NCI-H748 treated with DMSO at 0.1 percent for 48 hours (cell line): ENCODE measurements around the gene GSDME.

ENCODE experiments used
- DNase-seq: peaks from one replicate; lab custom pipeline; 2025; lab: John Stamatoyannopoulos, UW

The GSDME gene

DNA sequence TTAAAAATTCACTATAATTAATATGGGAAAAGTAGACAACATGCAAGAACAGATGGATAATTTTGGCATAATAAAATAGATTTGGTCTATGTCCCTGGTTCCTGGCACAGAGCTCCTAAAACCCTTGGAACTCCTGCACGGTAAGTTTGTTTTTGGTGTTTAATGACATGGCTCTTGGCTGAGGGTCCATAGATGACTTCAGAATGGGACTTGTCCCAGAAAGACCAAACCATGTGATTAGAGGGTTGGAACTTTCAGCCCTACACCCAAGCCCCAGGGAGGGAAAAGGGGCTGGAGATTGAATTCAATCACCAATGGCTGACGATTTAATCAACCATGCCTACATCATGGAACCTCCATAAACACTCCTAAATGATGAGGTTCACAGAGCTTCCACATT lies 12.6 kb upstream of the GSDME start:
- DNase-seq = no peak

- DNase-seq = no peak
These were observed 12.0 kb upstream of the GSDME start for GRCh38 chr7:24769014-24769830.

DNA sequence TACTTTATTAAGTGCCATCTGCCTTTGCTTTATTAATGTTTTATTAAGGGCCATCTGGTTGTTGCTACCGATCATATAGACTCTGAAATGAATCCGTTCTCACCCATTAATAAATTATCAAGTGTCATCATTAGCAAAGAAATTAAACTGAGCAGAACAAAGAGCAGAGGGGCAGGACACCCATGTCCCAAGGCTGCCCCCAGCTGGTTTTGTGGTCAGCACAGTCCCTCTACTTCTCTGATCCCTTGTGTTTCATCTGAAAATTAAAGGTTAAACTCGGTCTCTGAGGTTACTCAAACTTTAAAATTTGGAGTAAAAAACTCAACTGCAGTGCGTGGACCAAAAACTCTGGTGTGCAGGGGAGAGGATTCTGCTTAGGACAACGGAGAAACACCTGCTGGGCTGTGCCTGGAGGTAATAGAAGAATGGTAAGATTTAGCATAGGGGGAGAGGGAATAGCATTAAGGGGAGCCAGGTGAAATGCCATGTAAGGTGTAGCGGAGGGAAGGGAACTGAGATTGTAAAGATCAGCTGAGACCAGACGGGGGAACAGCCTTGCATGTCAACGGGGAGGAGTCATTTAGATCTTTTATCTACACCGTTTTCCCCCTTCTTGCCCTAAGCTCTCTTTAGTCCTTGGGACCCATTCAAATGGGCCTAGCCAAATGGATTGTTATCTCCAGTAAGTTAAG lies 10.8 kb upstream of the GSDME start:
- no peak for DNase-seq

GRCh38 chr7:24764972-24765744 lies 7.9 kb upstream of the GSDME start:
- DNase-seq = no peak

DNA sequence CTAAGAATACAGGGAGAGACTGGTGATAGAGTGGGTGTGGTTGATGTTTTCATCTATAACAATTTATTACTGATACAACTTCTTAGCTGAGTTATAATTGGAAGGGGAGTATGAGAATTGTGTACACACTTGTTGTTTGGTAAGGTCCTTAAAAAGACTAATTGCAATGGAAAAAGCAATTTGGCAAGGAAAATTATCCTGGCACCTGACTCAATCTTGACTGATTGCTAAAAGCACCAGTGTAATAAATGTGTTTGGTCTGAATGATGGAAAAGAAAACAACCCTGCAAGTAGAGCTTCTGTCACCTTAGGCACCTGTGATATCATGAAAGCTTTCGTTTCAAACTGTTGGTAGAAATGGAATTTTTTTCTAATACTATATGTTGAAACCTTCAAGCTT lies 6.7 kb upstream of the GSDME start:
- no peak for DNase-seq

DNA sequence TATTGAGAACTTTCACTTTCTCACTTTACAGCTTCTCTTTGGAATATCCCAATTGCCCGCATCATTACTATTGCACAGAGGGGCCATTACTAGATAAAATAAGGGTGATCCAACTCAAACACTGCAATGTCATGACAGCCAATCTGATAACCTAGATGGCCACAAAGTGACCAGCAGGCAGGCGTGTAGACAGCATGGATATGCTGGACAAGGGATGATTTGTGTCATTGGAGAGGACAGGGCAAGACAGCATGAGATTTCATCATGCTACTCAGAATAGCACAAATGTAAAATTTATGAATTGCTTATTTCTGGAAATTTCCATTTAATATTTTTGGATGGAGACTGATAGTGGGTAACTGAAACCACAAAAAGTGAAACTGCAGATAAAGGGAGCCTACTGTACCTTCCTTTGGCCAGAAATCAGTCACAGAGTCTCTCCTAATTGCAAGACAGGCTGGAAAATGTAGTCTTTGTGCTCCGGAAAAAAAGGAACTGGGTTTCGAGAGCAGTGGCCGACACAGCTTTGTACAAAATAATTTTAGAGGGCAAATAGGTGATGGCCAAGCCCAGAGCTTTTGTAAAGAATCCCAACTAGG lies 6.1 kb upstream of the GSDME start:
- no peak for DNase-seq

DNA sequence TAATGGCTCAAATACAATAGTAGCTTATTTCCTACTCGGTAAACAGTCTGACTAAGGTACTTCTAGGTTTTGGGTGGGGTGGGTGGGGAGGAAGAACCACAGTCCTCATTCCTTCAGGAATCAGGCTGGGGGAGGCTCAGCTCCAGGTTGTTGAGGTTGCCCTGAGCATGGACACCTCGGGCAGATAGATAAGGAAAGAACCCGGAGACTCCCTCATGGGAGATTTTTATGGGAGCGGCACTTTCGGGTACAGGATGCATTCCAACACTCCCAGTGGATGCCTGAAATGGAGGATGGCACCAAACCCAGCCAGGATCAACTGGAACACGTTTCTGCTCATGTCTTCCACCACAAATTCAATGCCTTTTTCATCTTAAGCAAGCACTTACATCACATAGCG lies 5.5 kb upstream of the GSDME start:
- DNase-seq = no peak

DNA sequence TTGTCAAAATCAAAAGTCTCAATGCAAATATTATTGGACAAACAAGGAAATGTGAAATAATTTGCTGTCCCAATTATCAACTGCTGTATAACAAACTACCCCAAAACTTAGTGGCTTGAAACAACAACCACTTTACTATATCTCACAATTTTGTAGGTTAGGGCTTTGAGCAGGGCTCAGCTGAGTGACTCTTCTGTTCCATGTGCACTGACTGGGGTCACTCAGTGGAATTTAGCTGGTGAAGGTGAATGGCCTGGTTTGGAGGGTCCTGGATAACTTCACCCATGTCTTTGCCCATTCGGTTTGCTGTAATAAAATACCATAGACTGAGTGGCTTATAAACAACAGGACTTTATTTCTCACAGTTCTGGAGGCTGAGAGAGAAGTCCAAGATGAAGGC lies 3.7 kb upstream of the GSDME start:
- no peak for DNase-seq

GRCh38 chr7:24756545-24757352 lies 515 bp downstream of the GSDME start:
- peak; percentile 12 for DNase-seq

DNA sequence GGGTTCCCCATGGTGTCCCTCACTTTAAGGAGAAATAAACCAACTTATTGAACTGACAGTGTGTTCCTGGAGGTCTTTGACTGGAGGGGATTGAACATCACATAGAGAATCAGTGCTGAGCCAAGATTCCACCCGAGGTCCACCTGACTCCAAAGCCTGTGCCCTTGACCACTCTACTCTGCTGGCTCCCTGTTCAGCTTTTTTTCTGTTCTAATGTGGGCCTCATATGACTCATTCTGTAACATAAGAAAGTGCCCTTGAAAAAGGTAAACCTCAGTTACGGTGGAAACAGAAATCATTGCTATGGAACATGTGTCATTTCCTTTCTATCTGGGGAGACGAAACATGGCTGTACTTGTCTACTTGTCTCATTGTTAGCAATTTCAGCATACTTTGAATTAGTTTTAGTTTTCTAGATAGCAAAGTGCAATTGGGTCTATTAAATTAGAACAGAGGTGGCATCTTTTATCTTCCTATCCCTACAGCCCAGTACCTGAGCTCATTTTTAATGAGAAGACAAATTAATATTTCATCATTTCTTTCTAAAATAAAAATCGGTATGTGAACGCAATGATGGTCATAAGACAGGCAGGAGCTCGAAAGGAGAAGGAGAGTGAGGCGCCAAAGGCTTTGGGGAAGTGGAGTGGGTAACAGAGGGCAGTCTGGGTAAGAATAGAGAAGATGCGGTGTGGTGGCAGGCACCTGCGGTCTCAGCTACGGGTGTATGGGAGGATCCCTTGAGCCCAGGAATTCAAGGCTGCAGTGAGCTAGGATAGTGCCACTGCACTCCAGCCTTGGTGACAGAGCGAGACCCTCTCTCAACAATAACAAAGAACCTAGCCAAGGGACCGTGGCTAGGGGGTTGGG lies 1.5 kb downstream of the GSDME start:
- DNase-seq = no peak

GRCh38 chr7:24754906-24755506 lies 2.3 kb downstream of the GSDME start:
- no peak for DNase-seq

DNA sequence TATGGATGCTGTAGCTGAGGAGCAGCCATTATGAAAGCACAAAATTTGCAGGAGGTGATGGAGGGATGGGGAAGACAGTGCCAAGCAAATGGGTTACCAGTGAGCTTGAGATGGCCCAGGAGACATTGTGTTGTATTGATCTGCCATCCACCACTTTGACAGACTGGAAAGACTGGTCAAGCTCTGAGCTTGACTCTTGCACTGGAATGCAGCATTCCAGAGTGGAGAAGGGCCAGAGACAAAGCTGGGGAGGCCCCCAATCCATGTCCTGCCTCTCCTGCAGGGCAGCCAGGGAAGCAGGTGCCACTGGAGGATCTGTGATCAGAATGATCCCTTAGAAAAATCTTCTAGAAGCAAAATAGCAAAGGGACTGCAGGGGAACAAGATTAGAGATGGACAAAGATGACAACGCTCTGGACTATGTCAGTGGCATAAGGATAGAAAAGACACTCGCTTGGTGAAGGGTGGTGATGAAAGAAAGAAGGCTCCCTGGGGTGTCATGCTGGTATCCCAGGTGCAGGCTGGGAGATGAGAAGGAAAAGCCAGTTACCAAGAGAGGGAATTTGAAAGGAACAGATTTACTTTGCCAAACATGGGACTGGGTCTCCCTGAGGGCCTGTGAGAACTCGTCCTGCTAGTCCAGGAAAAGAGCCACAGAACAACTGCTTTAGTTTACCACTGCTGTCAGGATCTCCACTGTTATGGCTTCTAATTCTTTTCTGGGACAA lies 5.0 kb downstream of the GSDME start:
- DNase-seq = no peak

GRCh38 chr7:24751484-24751883 lies 5.8 kb downstream of the GSDME start:
- DNase-seq = no peak

- no peak for DNase-seq
These were observed 6.7 kb downstream of the GSDME start for GRCh38 chr7:24750441-24751055.

DNA sequence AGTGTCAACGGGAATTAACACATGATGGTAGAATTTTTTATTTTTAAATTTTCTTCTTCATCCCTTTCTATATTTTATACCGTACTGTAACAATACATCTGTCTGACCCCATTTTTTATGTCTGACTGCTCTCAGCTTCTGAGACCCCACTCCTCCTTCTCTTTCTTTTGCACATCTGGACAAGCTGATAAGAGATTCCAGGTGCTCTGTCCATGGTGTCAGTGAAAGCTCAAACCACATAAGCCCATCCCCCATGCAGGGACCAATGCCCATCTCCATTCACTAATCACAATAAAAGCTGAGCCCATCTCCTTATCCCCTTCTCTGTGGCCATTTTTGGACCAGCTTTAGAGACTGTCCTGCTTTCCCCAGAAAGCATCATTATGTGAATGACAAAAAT lies 8.7 kb downstream of the GSDME start:
- no peak for DNase-seq

DNA sequence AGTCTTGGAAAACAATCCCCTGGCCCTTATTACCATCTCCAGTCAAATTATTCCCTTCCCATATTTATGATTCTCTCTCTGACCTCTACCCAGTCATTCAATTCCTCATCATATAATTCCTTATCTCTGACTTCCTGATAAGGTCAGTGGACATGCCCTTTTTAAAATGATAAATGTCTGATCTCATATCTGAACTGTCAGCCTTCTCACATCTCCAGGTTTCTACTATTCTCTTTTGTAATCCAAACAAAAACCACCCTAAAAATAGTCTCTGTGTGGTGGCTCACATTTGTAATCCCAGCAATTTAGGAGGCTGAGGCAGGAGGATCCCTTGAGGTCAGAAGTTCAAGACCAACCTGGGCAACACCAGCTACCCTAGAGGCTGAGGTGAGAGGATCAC lies 11.9 kb downstream of the GSDME start:
- DNase-seq = no peak

GRCh38 chr7:24743471-24743870 lies 13.8 kb downstream of the GSDME start:
- no peak for DNase-seq

DNA sequence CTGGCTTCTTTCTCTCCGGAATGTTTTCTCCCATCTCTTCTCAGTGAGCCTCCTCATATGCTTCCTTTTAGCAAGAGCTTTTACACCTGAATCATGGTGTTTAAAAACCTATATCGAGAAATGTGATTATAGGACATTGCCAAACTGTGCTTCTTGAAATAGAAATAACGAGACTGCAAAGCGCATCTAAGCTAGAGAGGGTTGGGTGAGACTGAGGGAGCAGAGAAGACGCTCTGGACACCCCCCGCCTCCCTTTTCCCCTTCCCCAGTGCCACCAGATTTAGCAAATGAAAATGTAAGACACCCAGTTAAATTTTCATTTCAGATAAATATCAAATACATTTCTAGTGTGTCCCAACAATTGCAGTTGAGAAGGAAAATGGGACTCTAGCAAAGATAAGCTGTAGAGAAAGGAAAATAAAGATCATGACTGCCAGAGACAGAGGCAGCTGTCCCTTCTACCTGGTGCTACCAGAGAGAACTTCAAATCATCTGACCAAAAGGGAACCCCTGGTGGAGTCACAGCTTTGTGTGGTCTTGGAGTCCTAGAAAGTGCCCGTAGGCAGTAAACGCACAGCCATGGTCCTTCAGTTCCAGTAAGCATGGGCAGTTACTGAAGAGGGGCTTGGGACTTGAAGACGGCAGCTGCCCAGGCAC lies 14.6 kb downstream of the GSDME start:
- DNase-seq = no peak
